ENCODE data around the gene CENPN. TPM values are rescaled to one million over a fixed set of nuclear protein-coding genes. Genes with fewer than 3 reads are reported as not detected.

Gene CENPN
- total RNA-seq, 1 experiment from 2014 or later, result 38.4 TPM

DNA sequence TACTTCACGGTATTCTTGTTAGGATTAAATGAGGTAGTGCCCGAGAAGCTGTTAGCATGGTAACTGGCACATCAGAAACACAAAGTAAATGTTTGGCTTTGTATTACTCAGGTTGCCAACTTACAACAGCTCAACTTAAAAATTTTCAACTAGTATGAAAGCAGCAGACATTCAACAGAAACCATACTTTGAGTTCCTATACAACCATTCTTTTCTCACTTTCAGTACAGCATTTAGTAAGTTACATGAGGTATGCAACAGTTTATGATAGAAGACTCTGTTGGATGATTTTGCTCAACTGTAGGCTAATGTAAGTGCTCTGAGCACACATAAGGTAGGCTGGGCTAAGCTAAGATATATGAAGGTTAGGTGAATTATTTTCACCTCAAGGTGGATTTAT is 7.7 kb downstream of the CENPN start:
- CTCF ChIA-PET, result interaction anchor here (0.7 to 1.4 kb wide), 5 partner anchors 10 to 783 kb away, joined by 3 to 7 read pairs (median 3); partner anchors contain the start of gene ATMIN
- Mint-ChIP-seq H3K27me3 (ENCODE audit: insufficient read depth, unreplicated experiment) (no peaks in the 10 kb centered on the region), H3K4me1 (ENCODE audit: insufficient read depth, unreplicated experiment) (peaks cover 6% of the 10 kb centered on the region), H3K27ac (ENCODE audit: low read depth, unreplicated experiment) (no peak overlapping the region), H3K36me3 (ENCODE audit: insufficient read depth, unreplicated experiment) (peaks cover 54% of the 10 kb centered on the region), H3K9me3 (ENCODE audit: unreplicated experiment) (no peaks in the 10 kb centered on the region), H3K4me3 (ENCODE audit: unreplicated experiment) (no peak overlapping the region)
- intact Hi-C loops (cut with micrococcal nuclease), result no loop called here
- TF ChIP-seq, protein P1, sequence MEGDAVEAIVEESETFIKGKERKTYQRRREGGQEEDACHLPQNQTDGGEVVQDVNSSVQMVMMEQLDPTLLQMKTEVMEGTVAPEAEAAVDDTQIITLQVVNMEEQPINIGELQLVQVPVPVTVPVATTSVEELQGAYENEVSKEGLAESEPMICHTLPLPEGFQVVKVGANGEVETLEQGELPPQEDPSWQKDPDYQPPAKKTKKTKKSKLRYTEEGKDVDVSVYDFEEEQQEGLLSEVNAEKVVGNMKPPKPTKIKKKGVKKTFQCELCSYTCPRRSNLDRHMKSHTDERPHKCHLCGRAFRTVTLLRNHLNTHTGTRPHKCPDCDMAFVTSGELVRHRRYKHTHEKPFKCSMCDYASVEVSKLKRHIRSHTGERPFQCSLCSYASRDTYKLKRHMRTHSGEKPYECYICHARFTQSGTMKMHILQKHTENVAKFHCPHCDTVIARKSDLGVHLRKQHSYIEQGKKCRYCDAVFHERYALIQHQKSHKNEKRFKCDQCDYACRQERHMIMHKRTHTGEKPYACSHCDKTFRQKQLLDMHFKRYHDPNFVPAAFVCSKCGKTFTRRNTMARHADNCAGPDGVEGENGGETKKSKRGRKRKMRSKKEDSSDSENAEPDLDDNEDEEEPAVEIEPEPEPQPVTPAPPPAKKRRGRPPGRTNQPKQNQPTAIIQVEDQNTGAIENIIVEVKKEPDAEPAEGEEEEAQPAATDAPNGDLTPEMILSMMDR (IDR thresholded peaks at IDR 0.05; ENCODE audit: unreplicated experiment), result no peak
- BruUV-seq (replicated peaks), result no TSS peak
- POLR2A ChIA-PET, result interaction anchor here (0.9 kb wide), 1 partner anchor 20 kb away, joined by 3 read pairs; no protein-coding TSS in a partner anchor
- DNase-seq (ENCODE audit: unreplicated experiment), result no peak

DNA sequence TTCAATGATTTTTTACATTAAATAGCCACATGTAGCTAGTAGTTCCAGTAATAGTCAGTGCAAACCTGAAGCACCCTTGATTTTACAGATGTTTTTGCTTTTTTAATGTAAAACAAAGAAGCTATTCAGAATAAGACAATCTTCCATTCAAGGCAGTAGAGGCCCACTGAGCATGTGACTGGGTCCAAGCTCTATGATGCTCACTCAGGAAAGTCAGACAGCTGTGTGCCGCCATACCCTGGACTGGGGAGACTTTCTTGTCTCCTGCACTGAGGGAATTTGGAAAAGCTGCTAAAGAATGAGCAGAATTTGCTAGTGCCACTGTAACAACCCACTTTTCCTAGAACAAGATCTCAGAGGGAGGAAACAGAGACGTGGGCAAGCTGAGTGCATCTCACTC is 11.5 kb downstream of the CENPN start:
- H3K27me3 Mint-ChIP-seq (ENCODE audit: insufficient read depth, unreplicated experiment), result no peaks in the 10 kb centered on the region
- intact Hi-C loops (cut with micrococcal nuclease), result no loop called here
- H3K36me3 Mint-ChIP-seq (ENCODE audit: insufficient read depth, unreplicated experiment), result peaks cover 59% of the 10 kb centered on the region
- POLR2A ChIA-PET, result interaction anchor here (0.6 to 1.6 kb wide), 3 partner anchors 16 to 278 kb away, joined by 3 to 4 read pairs (median 3); no protein-coding TSS in a partner anchor
- no TSS peak for BruUV-seq (replicated peaks)
- no peaks in the 10 kb centered on the region for H3K9me3 Mint-ChIP-seq (ENCODE audit: unreplicated experiment)
- CTCF ChIA-PET, result interaction anchor here (0.5 to 1.6 kb wide), 8 partner anchors 10 to 19 kb away, joined by 3 to 12 read pairs (median 4); no protein-coding TSS in a partner anchor
- no peak overlapping the region for H3K27ac Mint-ChIP-seq (ENCODE audit: low read depth, unreplicated experiment)
- TF ChIP-seq, protein P1 (IDR thresholded peaks at IDR 0.05; ENCODE audit: unreplicated experiment), result no peak
- no peak for DNase-seq (ENCODE audit: unreplicated experiment)
- H3K4me3 Mint-ChIP-seq (ENCODE audit: unreplicated experiment), result no peak overlapping the region
- H3K4me1 Mint-ChIP-seq (ENCODE audit: insufficient read depth, unreplicated experiment), result no peaks in the 10 kb centered on the region

DNA sequence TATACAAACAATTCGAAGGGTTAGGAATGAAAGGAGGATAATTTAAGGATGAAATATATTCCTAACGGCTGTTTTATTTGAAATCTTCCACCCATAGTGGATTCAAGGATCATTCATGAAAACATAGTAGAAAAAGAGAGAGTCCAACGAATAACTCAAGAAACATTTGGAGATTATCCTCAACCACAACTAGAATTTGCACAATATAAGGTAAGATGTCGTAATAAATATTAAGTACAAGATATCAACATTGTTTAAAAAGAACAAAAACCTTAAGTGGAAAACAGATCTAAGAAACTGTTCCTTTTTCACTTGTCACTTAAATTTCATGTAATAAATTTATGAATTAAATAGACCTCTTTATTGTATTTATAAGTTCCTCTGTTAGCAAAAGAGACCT is 19.4 kb downstream of the CENPN start:
- no TSS peak for BruUV-seq (replicated peaks)
- no peaks in the 10 kb centered on the region for H3K27me3 Mint-ChIP-seq (ENCODE audit: insufficient read depth, unreplicated experiment)
- CTCF ChIA-PET, result interaction anchor here (1.2 kb wide), 1 partner anchor 8 kb away, joined by 4 read pairs; no protein-coding TSS in a partner anchor
- no peaks in the 10 kb centered on the region for H3K9me3 Mint-ChIP-seq (ENCODE audit: unreplicated experiment)
- no peak overlapping the region for H3K4me3 Mint-ChIP-seq (ENCODE audit: unreplicated experiment)
- DNase-seq (ENCODE audit: unreplicated experiment), result no peak
- intact Hi-C loops (cut with micrococcal nuclease), result no loop called here
- no peak overlapping the region for H3K27ac Mint-ChIP-seq (ENCODE audit: low read depth, unreplicated experiment)
- no peaks in the 10 kb centered on the region for H3K4me1 Mint-ChIP-seq (ENCODE audit: insufficient read depth, unreplicated experiment)
- TF ChIP-seq, protein P1 (IDR thresholded peaks at IDR 0.05; ENCODE audit: unreplicated experiment), result no peak
- POLR2A ChIA-PET, result interaction anchor here (0.6 kb wide), 1 partner anchor 11 kb away, joined by 3 read pairs; no protein-coding TSS in a partner anchor
- H3K36me3 Mint-ChIP-seq (ENCODE audit: insufficient read depth, unreplicated experiment), result peaks cover 25% of the 10 kb centered on the region

DNA sequence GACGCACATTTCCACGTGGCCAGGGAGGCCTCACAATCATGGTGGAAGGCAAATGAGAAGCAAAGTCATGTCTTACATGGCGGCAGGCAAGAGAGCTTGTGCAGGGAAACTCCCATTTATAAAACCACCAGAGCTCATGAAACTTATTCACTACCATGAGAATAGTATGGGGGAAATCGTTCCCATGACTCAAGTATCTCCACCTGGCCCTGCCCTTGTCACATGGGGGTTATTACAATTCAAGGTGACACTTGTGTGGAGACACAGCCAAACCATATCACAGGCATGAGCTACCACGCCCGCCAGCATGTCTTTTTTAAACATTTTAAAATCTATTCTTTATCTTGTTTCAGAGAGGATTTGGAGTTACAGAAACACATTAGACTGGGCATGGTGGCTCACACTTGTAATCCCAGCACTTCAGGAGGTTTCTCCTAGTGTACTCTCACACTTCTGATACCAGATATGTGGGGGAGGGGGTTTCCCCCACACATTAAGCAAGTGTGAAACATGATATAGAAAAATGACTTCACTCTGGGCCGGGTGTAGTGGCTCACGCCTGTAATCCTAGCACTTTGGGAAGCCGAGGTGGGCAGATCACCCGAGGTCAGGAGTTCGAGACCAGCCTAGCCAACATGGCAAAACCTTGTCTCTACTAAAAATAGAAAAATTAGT is 23.1 kb downstream of the CENPN start:
- TF ChIP-seq, protein P1 (IDR thresholded peaks at IDR 0.05; ENCODE audit: unreplicated experiment), result no peak
- H3K27me3 Mint-ChIP-seq (ENCODE audit: insufficient read depth, unreplicated experiment), result no peaks in the 10 kb centered on the region
- intact Hi-C loops (cut with micrococcal nuclease), result loop anchor here (10.0 kb wide), 2 partner anchors 165 to 285 kb away; partner anchors contain the start of gene GAN
- H3K36me3 Mint-ChIP-seq (ENCODE audit: insufficient read depth, unreplicated experiment), result peaks cover 22% of the 10 kb centered on the region
- BruUV-seq (replicated peaks), result no TSS peak
- H3K4me1 Mint-ChIP-seq (ENCODE audit: insufficient read depth, unreplicated experiment), result no peaks in the 10 kb centered on the region
- no peak overlapping the region for H3K4me3 Mint-ChIP-seq (ENCODE audit: unreplicated experiment)
- no peaks in the 10 kb centered on the region for H3K9me3 Mint-ChIP-seq (ENCODE audit: unreplicated experiment)
- POLR2A ChIA-PET, result interaction anchor here (1.0 to 2.3 kb wide), 2 partner anchors 10 to 24 kb away, joined by 3 to 7 read pairs; partner anchors contain the start of genes CENPN and CMC2
- DNase-seq (ENCODE audit: unreplicated experiment), result no peak
- CTCF ChIA-PET, result interaction anchor here (0.5 to 1.0 kb wide), 7 partner anchors 10 to 1031 kb away, joined by 3 to 8 read pairs (median 4); no protein-coding TSS in a partner anchor
- H3K27ac Mint-ChIP-seq (ENCODE audit: low read depth, unreplicated experiment), result no peak overlapping the region

Measured in MCF 10A (cell line).